Keratinocyte (primary cell): Measurements from ENCODE around the gene SATB1. TPM values are rescaled to one million over a fixed set of nuclear protein-coding genes. Genes with fewer than 3 reads are reported as not detected.

ENCODE experiments used
- DNase-seq: peaks from one replicate; pipeline ENCODE4 v3.0.0-alpha.2; 2011; ENCODE audit warnings: low read depth, missing footprints, low spot score
- FAIRE-seq: peaks from 2 replicates; lab custom pipeline; 2011; peaks lifted over from hg19 to GRCh38; lab: Jason Lieb, UNC
- H2AFZ ChIP-seq: 2 replicates; pipeline ENCODE4 v1.6.0; 2012; ENCODE audit warnings: low read length, control low read depth, inconsistent platforms; ENCODE audit not compliant: control insufficient read depth
- H3K27ac ChIP-seq: 2 replicates; pipeline ENCODE4 v1.5.1; 2011; ENCODE audit warnings: low read length; ENCODE audit not compliant: control insufficient read depth, insufficient read depth
- H3K27me3 ChIP-seq: 3 replicates; pipeline ENCODE4 v1.6.0; 2011; ENCODE audit warnings: low read length; ENCODE audit not compliant: control insufficient read depth, insufficient read depth; ENCODE audit errors: extremely low read depth
- H3K36me3 ChIP-seq, 2 experiments: 2 replicates in 1 of 2; 3 replicates in 1 of 2; pipeline ENCODE4 v1.5.1; 2011; ENCODE audit warnings: low read length in 2 of 2, mild to moderate bottlenecking in 1 of 2; ENCODE audit not compliant: control insufficient read depth in 2 of 2, insufficient read depth in 2 of 2; ENCODE audit errors: extremely low read depth in 1 of 2
- H3K4me1 ChIP-seq: 3 replicates; pipeline ENCODE4 v1.5.1; 2011; ENCODE audit warnings: low read length; ENCODE audit not compliant: control insufficient read depth, insufficient read depth; ENCODE audit errors: extremely low read depth
- H3K4me2 ChIP-seq: 3 replicates; pipeline ENCODE4 v1.6.0; 2011; ENCODE audit warnings: low read depth, low read length; ENCODE audit not compliant: control insufficient read depth, insufficient read depth; ENCODE audit errors: extremely low read depth
- H3K4me3 ChIP-seq, 3 experiments: fragments of 200-600 bp in 1 of 3; sonication (generic) in 1 of 3; 2 replicates in 2 of 3; 3 replicates in 1 of 3; pipeline ENCODE4 v1.5.1; 2011 to 2016; ENCODE audit warnings: low read length in 3 of 3, mild to moderate bottlenecking in 3 of 3, control low read depth in 2 of 3, inconsistent platforms in 1 of 3, low read depth in 1 of 3, mixed read lengths in 1 of 3, mixed run types in 1 of 3, moderate library complexity in 1 of 3; ENCODE audit not compliant: control insufficient read depth in 2 of 3, insufficient read depth in 2 of 3; ENCODE audit errors: extremely low read depth in 1 of 3
- H3K79me2 ChIP-seq: 2 replicates; pipeline ENCODE4 v1.6.0; 2012; ENCODE audit warnings: low read length; ENCODE audit not compliant: control insufficient read depth, insufficient read depth
- H3K9ac ChIP-seq: 3 replicates; pipeline ENCODE4 v1.6.0; 2011; ENCODE audit warnings: low read length; ENCODE audit not compliant: control insufficient read depth, insufficient read depth; ENCODE audit errors: extremely low read depth
- H3K9me1 ChIP-seq: 3 replicates; pipeline ENCODE4 v1.6.0; 2011; ENCODE audit warnings: low read length; ENCODE audit not compliant: control insufficient read depth, insufficient read depth; ENCODE audit errors: extremely low read depth
- H3K9me3 ChIP-seq: 2 replicates; pipeline ENCODE4 v1.5.1; 2012; ENCODE audit warnings: low read depth, low read length; ENCODE audit not compliant: control insufficient read depth
- H4K20me1 ChIP-seq: 3 replicates; pipeline ENCODE4 v1.6.0; 2011; ENCODE audit warnings: low read length; ENCODE audit not compliant: control insufficient read depth, insufficient read depth; ENCODE audit errors: extremely low read depth
- EZH2 ChIP-seq: IDR thresholded peaks from one replicate; pipeline ENCODE4 v1.6.1; 2012; ENCODE audit warnings: inconsistent platforms, mild to moderate bottlenecking, low read length, moderate library complexity
- dilution Hi-C: fragments of 300-500 bp; cut with MboI; formaldehyde crosslinking; loops from one replicate; pipeline ENCODE4 v1.7.0; 2020; ENCODE audit warnings: low sequenced_read_pairs; ENCODE audit not compliant: extremely low pct_ligation_motif_present
- polyA plus RNA-seq, 5 experiments: library from polyadenylated mRNA; depleted of rRNA in 3 of 5; stranded (reverse) in 3 of 5; stranded (forward) in 1 of 5; unstranded in 1 of 5; fragments of >200 nt; gene quantifications; 1 replicate in 1 of 5; 2 replicates in 3 of 5; 3 replicates in 1 of 5; pipeline versions ENCODE4 v1.2.1 to v1.2.3, GENCODE V29; 2011 to 2012; ENCODE audit warnings: missing spikeins in 2 of 5, low read depth in 1 of 5, low replicate concordance in 1 of 5
- TF ChIP-seq, protein P1 (sequence below), 3 experiments: IDR thresholded peaks in 1 of 3; conservative IDR thresholded peaks in 1 of 3; optimal IDR thresholded peaks in 1 of 3; 2 replicates in 2 of 3; 3 replicates in 1 of 3; pipeline versions ENCODE3 to v1.5.1; 2011; ENCODE audit warnings: low read length in 3 of 3, mild to moderate bottlenecking in 3 of 3, moderate library complexity in 2 of 3, control low read depth in 1 of 3, inconsistent platforms in 1 of 3; ENCODE audit not compliant: insufficient read depth in 2 of 3; ENCODE audit errors: extremely low read depth in 1 of 3

SATB1 gene
- polyA plus RNA-seq, 1 donor (not counting 4 experiments of a cell fraction or from before 2014, with no cell fraction given), result 7.8 TPM

DNA sequence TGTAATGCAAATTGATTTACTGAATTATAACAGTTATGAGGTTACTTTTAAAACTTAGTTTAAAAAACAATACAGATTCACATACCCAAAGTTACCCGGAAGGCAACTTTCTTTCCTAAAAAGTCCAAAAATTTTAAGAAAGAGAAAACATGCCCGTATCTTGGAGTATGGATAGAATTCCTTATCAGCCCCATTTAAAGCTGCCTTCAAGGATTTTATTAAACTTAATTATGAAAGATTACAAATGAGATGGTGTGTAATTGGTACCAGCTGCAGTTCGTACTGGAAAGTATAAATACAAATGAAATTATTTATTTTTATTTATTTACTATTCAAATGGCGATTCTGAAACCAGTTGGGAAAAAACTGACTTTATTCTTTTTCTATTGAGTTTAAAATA, 39.4 kb downstream of the SATB1 start:
- dilution Hi-C loops, result no loop called here
- H3K4me1 ChIP-seq, result no peaks in the 10 kb centered on the region

DNA sequence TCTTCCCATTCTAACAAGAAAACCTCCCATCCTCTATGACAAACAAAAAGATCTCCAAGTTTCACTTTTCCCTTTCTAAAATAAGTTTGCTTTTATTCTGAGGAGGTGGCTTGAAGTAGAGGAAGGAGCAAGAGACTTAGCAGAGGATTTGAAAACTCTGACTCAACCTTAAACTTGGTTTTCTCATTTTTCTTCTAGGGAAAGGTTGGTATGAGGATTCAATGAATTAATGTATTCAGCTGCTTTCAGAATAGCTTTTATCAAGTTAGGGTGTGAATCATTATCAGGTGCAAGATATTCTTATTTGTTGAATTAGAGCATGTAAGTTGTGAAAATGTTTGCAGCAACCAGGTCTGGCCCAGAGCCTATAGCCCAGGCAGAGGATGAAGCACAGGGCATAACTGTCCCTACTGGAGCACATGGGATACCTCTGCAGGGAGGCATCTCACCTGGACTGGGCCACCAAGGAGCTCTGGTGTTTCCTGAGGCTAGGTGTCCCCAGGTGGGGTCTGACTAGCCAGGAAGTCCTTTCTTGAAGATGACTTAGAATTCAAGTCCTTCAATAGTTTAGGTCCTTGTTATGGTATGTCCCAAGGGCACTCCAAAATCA, 42.3 kb downstream of the SATB1 start:
- dilution Hi-C loops, result no loop called here
- no peak for TF ChIP-seq EZH2
- TF ChIP-seq, protein P1, sequence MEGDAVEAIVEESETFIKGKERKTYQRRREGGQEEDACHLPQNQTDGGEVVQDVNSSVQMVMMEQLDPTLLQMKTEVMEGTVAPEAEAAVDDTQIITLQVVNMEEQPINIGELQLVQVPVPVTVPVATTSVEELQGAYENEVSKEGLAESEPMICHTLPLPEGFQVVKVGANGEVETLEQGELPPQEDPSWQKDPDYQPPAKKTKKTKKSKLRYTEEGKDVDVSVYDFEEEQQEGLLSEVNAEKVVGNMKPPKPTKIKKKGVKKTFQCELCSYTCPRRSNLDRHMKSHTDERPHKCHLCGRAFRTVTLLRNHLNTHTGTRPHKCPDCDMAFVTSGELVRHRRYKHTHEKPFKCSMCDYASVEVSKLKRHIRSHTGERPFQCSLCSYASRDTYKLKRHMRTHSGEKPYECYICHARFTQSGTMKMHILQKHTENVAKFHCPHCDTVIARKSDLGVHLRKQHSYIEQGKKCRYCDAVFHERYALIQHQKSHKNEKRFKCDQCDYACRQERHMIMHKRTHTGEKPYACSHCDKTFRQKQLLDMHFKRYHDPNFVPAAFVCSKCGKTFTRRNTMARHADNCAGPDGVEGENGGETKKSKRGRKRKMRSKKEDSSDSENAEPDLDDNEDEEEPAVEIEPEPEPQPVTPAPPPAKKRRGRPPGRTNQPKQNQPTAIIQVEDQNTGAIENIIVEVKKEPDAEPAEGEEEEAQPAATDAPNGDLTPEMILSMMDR (optimal IDR thresholded peaks at IDR 0.05 in 1 of 3, IDR thresholded peaks at IDR 0.05 in 1 of 3, conservative IDR thresholded peaks at IDR 0.05 in 1 of 3; ENCODE audit: extremely low read depth in 1 of 3, insufficient read depth in 2 of 3, low read length in 3 of 3), result no peak
- Histone ChIP-seq H3K27me3 (no peaks in the 10 kb centered on the region), H3K4me2 (no peak overlapping the region), H3K9me3 (no peaks in the 10 kb centered on the region), H3K4me3 (no peak overlapping the region), H3K9ac (no peak overlapping the region), H2AFZ (no peak overlapping the region), H3K4me1 (no peaks in the 10 kb centered on the region), H3K79me2 (no peaks in the 10 kb centered on the region), H3K9me1 (no peaks in the 10 kb centered on the region), H3K27ac (no peak overlapping the region), H3K36me3 (no peaks in the 10 kb centered on the region), H4K20me1 (no peaks in the 10 kb centered on the region)
- no peak for FAIRE-seq
- DNase-seq, result no peak

More for the DNA sequence above, 39.4 kb downstream of the SATB1 start:
- Histone ChIP-seq H3K9me1 (no peaks in the 10 kb centered on the region), H3K4me3 (no peak overlapping the region), H3K27me3 (no peaks in the 10 kb centered on the region), H3K4me2 (no peak overlapping the region), H3K9ac (no peak overlapping the region), H3K36me3 (no peaks in the 10 kb centered on the region), H2AFZ (no peak overlapping the region), H3K79me2 (no peaks in the 10 kb centered on the region), H3K27ac (no peak overlapping the region), H4K20me1 (no peaks in the 10 kb centered on the region), H3K9me3 (no peaks in the 10 kb centered on the region)
- TF ChIP-seq, protein P1 (optimal IDR thresholded peaks at IDR 0.05 in 1 of 3, IDR thresholded peaks at IDR 0.05 in 1 of 3, conservative IDR thresholded peaks at IDR 0.05 in 1 of 3; ENCODE audit: extremely low read depth in 1 of 3, insufficient read depth in 2 of 3, low read length in 3 of 3), result no peak
- no peak for TF ChIP-seq EZH2
- FAIRE-seq, result no peak
- DNase-seq, result no peak
